IPS-NIHi11 (cell line): ENCODE measurements around the gene SESN1.

Source experiments
- DNase-seq: peaks from one replicate; pipeline ENCODE4 v3.0.0; 2012; ENCODE audit warnings: mixed read lengths, low spot score

SESN1 gene

GRCh38 chr6:109060571-109060970 is 34.1 kb downstream of the SESN1 start:
- no peak for DNase-seq

GRCh38 chr6:109059571-109060021 is 35.0 kb downstream of the SESN1 start:
- DNase-seq = no peak

- no peak for DNase-seq
Measured at GRCh38 chr6:109059153-109059552, 35.5 kb downstream of the SESN1 start.

GRCh38 chr6:109058620-109059019 is 36.0 kb downstream of the SESN1 start:
- DNase-seq = no peak

- no peak for DNase-seq
Measured at GRCh38 chr6:109056661-109057060, 38.0 kb downstream of the SESN1 start.

- DNase-seq = no peak
Measured at GRCh38 chr6:109055771-109056235, 38.8 kb downstream of the SESN1 start.

GRCh38 chr6:109053336-109053735 is 41.3 kb downstream of the SESN1 start:
- peak; percentile 11 for DNase-seq

- DNase-seq = no peak
Measured at GRCh38 chr6:109052852-109053251, 41.8 kb downstream of the SESN1 start.

GRCh38 chr6:109052018-109052651 is 42.5 kb downstream of the SESN1 start:
- no peak for DNase-seq

- no peak for DNase-seq
Measured at GRCh38 chr6:109051301-109052017, 43.2 kb downstream of the SESN1 start.

GRCh38 chr6:109050447-109051102 is 44.1 kb downstream of the SESN1 start:
- DNase-seq = no peak

GRCh38 chr6:109050012-109050411 is 44.6 kb downstream of the SESN1 start:
- DNase-seq = no peak

- no peak for DNase-seq
Measured at GRCh38 chr6:109048670-109049415, 45.8 kb downstream of the SESN1 start.

- no peak for DNase-seq
Measured at GRCh38 chr6:109048176-109048575, 46.5 kb downstream of the SESN1 start.

GRCh38 chr6:109045493-109045892 is 49.2 kb downstream of the SESN1 start:
- DNase-seq = no peak

- DNase-seq = no peak
Measured at GRCh38 chr6:109039795-109040194, 54.9 kb downstream of the SESN1 start.

GRCh38 chr6:109038837-109039398 is 55.7 kb downstream of the SESN1 start:
- DNase-seq = no peak

- no peak for DNase-seq
Measured at GRCh38 chr6:109036574-109037294, 57.9 kb downstream of the SESN1 start.

- DNase-seq = no peak
Measured at GRCh38 chr6:109034526-109034925, 60.1 kb downstream of the SESN1 start.

- DNase-seq = no peak
Measured at GRCh38 chr6:109033655-109034054, 61.0 kb downstream of the SESN1 start.

- DNase-seq = no peak
Measured at GRCh38 chr6:109031416-109031815, 63.2 kb downstream of the SESN1 start.
